WTC11 (cell line): Measurements from ENCODE around the gene TNFSF13B. TPM values are rescaled to one million over a fixed set of nuclear protein-coding genes. Genes with fewer than 3 reads are reported as not detected.

Experiments used
- ATAC-seq: fragments of 200-7000 bp; cut with Tn5 transposase; 2 replicates; pipeline ENCODE4 v1.10.0; 2021; ENCODE audit warnings: mild to moderate bottlenecking, moderate library complexity
- CTCF ChIA-PET: fragments of 300-600 bp; sonication (Branson Sonifier 250); formaldehyde crosslinking; loops from one replicate; lab custom pipeline; 2021; ENCODE audit warnings: antibody characterized with exemption; lab: Charles Lee
- POLR2A ChIA-PET: fragments of 350-600 bp; sonication (Branson Sonifier 250); formaldehyde crosslinking; loops from one replicate; lab custom pipeline; 2021; ENCODE audit warnings: antibody characterized with exemption; lab: Charles Lee
- DNase-seq: peaks from one replicate; pipeline ENCODE4 v3.0.0; 2021; ENCODE audit warnings: low spot score
- H3K27ac Mint-ChIP-seq: 2 replicates; pipeline ENCODE4 v1.8.0; 2021; ENCODE audit warnings: mixed read lengths
- H3K27me3 Mint-ChIP-seq: 2 replicates; pipeline ENCODE4 v1.8.0; 2021; ENCODE audit warnings: low read depth, mild to moderate bottlenecking, moderate library complexity, mixed read lengths
- H3K36me3 Mint-ChIP-seq: 2 replicates; pipeline ENCODE4 v1.8.0; 2021; ENCODE audit warnings: mixed read lengths
- H3K4me1 Mint-ChIP-seq: 2 replicates; pipeline ENCODE4 v1.8.0; 2022; ENCODE audit warnings: mixed read lengths
- H3K4me3 Mint-ChIP-seq: 2 replicates; pipeline ENCODE4 v1.8.0; 2021; ENCODE audit warnings: mild to moderate bottlenecking, moderate library complexity, mixed read lengths
- H3K9me3 Mint-ChIP-seq: 2 replicates; pipeline ENCODE4 v1.8.0; 2021; ENCODE audit warnings: mixed read lengths
- CREB1 ChIP-seq: sonication (generic); formaldehyde crosslinking; IDR thresholded peaks from 2 replicates; pipeline ENCODE4 v1.8.0; 2023; ENCODE audit warnings: mild to moderate bottlenecking, missing genetic modification reagents
- EMX1 ChIP-seq: fragments of 250-450 bp; sonication (Bioruptor Pico); IDR thresholded peaks from 2 replicates; pipeline ENCODE4 v1.8.0; 2021; ENCODE audit warnings: mild to moderate bottlenecking
- ETV6 ChIP-seq: sonication (generic); formaldehyde crosslinking; IDR thresholded peaks from 2 replicates; pipeline ENCODE4 v1.8.1; 2022; ENCODE audit warnings: mild to moderate bottlenecking, missing genetic modification reagents
- GABPB1 ChIP-seq: sonication (generic); formaldehyde crosslinking; IDR thresholded peaks from 2 replicates; pipeline ENCODE4 v1.8.1; 2023; ENCODE audit warnings: mild to moderate bottlenecking, missing genetic modification reagents
- GRHL2 ChIP-seq: fragments of 250-450 bp; sonication (Bioruptor Pico); IDR thresholded peaks from 2 replicates; pipeline ENCODE4 v1.8.0; 2022; ENCODE audit warnings: mild to moderate bottlenecking, moderate library complexity; ENCODE audit not compliant: insufficient replicate concordance, severe bottlenecking
- IRF2 ChIP-seq: sonication (generic); formaldehyde crosslinking; IDR thresholded peaks from 2 replicates; pipeline ENCODE4 v1.8.0; 2022; ENCODE audit warnings: low read depth, missing genetic modification reagents, borderline replicate concordance
- NR3C1 ChIP-seq: sonication (generic); formaldehyde crosslinking; conservative IDR thresholded peaks from 2 replicates; pipeline ENCODE4 v1.8.1; 2023; ENCODE audit warnings: low read depth, mild to moderate bottlenecking, missing genetic modification reagents
- RELA ChIP-seq: sonication (generic); formaldehyde crosslinking; IDR thresholded peaks from 2 replicates; pipeline ENCODE4 v1.8.1; 2022; ENCODE audit warnings: missing genetic modification reagents, mild to moderate bottlenecking, borderline replicate concordance
- SMAD4 ChIP-seq: sonication (generic); formaldehyde crosslinking; IDR thresholded peaks from 2 replicates; pipeline ENCODE4 v1.8.0; 2022; ENCODE audit warnings: mild to moderate bottlenecking, missing genetic modification reagents
- total RNA-seq: library from RNA; stranded (reverse); gene quantifications from 3 replicates; pipeline ENCODE4 v1.2.3, GENCODE V29; 2021
- TF ChIP-seq, protein P1 (sequence below): sonication (generic); formaldehyde crosslinking; IDR thresholded peaks from 2 replicates; pipeline ENCODE4 v1.8.1; 2022; ENCODE audit warnings: low read depth, mild to moderate bottlenecking, moderate library complexity, missing genetic modification reagents, borderline replicate concordance
- TF ChIP-seq, protein P2 (sequence below): fragments of 250-450 bp; sonication (Bioruptor Pico); IDR thresholded peaks from 2 replicates; pipeline ENCODE4 v1.9.0; 2021; ENCODE audit warnings: mild to moderate bottlenecking, borderline replicate concordance
- TF ChIP-seq, protein P3 (sequence below): sonication (generic); formaldehyde crosslinking; IDR thresholded peaks from 2 replicates; pipeline ENCODE4 v1.8.0; 2022; ENCODE audit warnings: missing genetic modification reagents
- TF ChIP-seq, protein P4 (sequence below): sonication (generic); formaldehyde crosslinking; conservative IDR thresholded peaks from 2 replicates; pipeline ENCODE4 v1.8.1; 2022; ENCODE audit warnings: mild to moderate bottlenecking, missing genetic modification reagents
- TF ChIP-seq, protein P5 (sequence below): fragments of 250-450 bp; sonication (Bioruptor Pico); IDR thresholded peaks from 2 replicates; pipeline ENCODE4 v1.8.0; 2021; ENCODE audit warnings: mild to moderate bottlenecking
- TF ChIP-seq, protein P6 (sequence below): sonication (generic); formaldehyde crosslinking; IDR thresholded peaks from 2 replicates; pipeline ENCODE4 v1.8.0; 2022; ENCODE audit warnings: mild to moderate bottlenecking, missing genetic modification reagents
- TF ChIP-seq, protein P7 (sequence below): sonication (generic); formaldehyde crosslinking; conservative IDR thresholded peaks from 2 replicates; pipeline ENCODE4 v1.8.1; 2023; ENCODE audit warnings: mild to moderate bottlenecking, low read depth, missing genetic modification reagents, moderate library complexity

Gene TNFSF13B
- total RNA-seq, 1 experiment from 2014 or later: 0.39 TPM

DNA sequence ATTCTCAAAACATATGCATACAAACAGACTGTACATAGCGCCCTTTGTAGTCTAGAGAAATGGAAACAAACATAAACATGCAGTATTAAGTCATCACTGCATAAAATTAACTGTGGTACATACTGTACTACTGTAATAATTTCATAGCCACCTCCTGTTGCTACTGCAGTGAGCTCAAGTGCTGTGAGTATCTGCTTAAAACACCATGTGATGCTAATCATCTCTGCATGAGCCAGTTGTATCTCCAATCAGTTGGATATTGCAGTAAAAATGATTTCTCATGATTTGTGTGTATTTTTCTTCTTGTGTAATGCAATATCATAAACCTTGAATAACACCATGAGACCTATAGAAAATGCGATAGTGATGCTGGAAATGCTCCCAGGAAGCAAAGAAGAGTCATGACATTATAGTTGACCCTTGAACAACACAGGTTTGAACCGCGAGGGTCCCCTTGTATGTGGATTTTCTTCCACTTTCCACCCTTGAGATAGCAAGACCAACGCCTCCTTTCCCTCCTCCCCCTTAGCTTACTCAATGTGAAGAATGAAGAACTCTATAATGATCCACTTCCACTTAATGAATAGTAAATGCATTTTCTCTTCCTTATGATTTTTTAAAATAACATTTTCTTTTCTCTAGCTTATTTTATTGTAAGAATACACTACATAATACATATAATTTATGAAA is 4.1 kb downstream of the TNFSF13B start (continued):
- TF ChIP-seq, protein P1, sequence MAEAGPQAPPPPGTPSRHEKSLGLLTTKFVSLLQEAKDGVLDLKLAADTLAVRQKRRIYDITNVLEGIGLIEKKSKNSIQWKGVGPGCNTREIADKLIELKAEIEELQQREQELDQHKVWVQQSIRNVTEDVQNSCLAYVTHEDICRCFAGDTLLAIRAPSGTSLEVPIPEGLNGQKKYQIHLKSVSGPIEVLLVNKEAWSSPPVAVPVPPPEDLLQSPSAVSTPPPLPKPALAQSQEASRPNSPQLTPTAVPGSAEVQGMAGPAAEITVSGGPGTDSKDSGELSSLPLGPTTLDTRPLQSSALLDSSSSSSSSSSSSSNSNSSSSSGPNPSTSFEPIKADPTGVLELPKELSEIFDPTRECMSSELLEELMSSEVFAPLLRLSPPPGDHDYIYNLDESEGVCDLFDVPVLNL (CRISPR knock-in tag): no peak
- TF ChIP-seq EMX1: no peak
- TF ChIP-seq, protein P2, sequence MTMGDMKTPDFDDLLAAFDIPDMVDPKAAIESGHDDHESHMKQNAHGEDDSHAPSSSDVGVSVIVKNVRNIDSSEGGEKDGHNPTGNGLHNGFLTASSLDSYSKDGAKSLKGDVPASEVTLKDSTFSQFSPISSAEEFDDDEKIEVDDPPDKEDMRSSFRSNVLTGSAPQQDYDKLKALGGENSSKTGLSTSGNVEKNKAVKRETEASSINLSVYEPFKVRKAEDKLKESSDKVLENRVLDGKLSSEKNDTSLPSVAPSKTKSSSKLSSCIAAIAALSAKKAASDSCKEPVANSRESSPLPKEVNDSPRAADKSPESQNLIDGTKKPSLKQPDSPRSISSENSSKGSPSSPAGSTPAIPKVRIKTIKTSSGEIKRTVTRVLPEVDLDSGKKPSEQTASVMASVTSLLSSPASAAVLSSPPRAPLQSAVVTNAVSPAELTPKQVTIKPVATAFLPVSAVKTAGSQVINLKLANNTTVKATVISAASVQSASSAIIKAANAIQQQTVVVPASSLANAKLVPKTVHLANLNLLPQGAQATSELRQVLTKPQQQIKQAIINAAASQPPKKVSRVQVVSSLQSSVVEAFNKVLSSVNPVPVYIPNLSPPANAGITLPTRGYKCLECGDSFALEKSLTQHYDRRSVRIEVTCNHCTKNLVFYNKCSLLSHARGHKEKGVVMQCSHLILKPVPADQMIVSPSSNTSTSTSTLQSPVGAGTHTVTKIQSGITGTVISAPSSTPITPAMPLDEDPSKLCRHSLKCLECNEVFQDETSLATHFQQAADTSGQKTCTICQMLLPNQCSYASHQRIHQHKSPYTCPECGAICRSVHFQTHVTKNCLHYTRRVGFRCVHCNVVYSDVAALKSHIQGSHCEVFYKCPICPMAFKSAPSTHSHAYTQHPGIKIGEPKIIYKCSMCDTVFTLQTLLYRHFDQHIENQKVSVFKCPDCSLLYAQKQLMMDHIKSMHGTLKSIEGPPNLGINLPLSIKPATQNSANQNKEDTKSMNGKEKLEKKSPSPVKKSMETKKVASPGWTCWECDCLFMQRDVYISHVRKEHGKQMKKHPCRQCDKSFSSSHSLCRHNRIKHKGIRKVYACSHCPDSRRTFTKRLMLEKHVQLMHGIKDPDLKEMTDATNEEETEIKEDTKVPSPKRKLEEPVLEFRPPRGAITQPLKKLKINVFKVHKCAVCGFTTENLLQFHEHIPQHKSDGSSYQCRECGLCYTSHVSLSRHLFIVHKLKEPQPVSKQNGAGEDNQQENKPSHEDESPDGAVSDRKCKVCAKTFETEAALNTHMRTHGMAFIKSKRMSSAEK (CRISPR knock-in tag): no peak
- no peak for TF ChIP-seq IRF2 (CRISPR knock-in tag)
- no peak for TF ChIP-seq GRHL2 (CRISPR knock-in tag)
- no peak for TF ChIP-seq NR3C1 (CRISPR knock-in tag)
- TF ChIP-seq, protein P3, sequence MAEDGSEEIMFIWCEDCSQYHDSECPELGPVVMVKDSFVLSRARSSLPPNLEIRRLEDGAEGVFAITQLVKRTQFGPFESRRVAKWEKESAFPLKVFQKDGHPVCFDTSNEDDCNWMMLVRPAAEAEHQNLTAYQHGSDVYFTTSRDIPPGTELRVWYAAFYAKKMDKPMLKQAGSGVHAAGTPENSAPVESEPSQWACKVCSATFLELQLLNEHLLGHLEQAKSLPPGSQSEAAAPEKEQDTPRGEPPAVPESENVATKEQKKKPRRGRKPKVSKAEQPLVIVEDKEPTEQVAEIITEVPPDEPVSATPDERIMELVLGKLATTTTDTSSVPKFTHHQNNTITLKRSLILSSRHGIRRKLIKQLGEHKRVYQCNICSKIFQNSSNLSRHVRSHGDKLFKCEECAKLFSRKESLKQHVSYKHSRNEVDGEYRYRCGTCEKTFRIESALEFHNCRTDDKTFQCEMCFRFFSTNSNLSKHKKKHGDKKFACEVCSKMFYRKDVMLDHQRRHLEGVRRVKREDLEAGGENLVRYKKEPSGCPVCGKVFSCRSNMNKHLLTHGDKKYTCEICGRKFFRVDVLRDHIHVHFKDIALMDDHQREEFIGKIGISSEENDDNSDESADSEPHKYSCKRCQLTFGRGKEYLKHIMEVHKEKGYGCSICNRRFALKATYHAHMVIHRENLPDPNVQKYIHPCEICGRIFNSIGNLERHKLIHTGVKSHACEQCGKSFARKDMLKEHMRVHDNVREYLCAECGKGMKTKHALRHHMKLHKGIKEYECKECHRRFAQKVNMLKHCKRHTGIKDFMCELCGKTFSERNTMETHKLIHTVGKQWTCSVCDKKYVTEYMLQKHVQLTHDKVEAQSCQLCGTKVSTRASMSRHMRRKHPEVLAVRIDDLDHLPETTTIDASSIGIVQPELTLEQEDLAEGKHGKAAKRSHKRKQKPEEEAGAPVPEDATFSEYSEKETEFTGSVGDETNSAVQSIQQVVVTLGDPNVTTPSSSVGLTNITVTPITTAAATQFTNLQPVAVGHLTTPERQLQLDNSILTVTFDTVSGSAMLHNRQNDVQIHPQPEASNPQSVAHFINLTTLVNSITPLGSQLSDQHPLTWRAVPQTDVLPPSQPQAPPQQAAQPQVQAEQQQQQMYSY (CRISPR knock-in tag): no peak
- TF ChIP-seq GABPB1 (CRISPR knock-in tag): no peak

DNA sequence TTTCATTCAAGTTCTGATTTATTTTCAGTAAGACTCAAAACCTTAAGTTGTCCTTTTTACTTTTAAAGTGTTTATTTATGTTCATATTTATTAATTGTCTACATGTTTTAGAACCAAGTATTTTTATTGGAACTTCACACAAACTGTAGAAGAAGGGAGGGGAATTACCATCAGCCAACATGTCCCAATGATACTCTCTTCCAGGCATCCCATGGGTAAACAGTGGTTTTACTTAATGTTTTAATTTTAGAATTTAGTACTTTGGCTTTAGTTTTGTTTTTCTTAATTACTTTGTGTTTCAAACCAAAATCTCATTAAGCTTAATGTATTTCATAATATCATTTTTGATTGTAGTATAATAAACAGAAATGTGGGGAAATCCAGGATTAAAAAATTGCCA is 5.2 kb downstream of the TNFSF13B start:
- ATAC-seq (no peak), DNase-seq (no peak)
- Mint-ChIP-seq H3K4me3 (no peak overlapping the region), H3K27me3 (no peaks in the 10 kb centered on the region), H3K4me1 (peaks cover 14% of the 10 kb centered on the region), H3K9me3 (peaks cover 6% of the 10 kb centered on the region), H3K27ac (no peak overlapping the region), H3K36me3 (no peaks in the 10 kb centered on the region)
- TF ChIP-seq, protein P4, sequence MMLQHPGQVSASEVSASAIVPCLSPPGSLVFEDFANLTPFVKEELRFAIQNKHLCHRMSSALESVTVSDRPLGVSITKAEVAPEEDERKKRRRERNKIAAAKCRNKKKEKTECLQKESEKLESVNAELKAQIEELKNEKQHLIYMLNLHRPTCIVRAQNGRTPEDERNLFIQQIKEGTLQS: no peak
- TF ChIP-seq RELA (CRISPR knock-in tag): no peak
- TF ChIP-seq SMAD4 (CRISPR knock-in tag): no peak
- TF ChIP-seq CREB1 (CRISPR knock-in tag): no peak
- TF ChIP-seq ETV6 (CRISPR knock-in tag): no peak
- TF ChIP-seq, protein P5, sequence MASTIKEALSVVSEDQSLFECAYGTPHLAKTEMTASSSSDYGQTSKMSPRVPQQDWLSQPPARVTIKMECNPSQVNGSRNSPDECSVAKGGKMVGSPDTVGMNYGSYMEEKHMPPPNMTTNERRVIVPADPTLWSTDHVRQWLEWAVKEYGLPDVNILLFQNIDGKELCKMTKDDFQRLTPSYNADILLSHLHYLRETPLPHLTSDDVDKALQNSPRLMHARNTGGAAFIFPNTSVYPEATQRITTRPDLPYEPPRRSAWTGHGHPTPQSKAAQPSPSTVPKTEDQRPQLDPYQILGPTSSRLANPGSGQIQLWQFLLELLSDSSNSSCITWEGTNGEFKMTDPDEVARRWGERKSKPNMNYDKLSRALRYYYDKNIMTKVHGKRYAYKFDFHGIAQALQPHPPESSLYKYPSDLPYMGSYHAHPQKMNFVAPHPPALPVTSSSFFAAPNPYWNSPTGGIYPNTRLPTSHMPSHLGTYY (CRISPR knock-in tag): no peak
- TF ChIP-seq, protein P6, sequence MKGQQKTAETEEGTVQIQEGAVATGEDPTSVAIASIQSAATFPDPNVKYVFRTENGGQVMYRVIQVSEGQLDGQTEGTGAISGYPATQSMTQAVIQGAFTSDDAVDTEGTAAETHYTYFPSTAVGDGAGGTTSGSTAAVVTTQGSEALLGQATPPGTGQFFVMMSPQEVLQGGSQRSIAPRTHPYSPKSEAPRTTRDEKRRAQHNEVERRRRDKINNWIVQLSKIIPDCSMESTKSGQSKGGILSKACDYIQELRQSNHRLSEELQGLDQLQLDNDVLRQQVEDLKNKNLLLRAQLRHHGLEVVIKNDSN (CRISPR knock-in tag): no peak
- TF ChIP-seq NR3C1 (CRISPR knock-in tag): no peak
- TF ChIP-seq, protein P7, sequence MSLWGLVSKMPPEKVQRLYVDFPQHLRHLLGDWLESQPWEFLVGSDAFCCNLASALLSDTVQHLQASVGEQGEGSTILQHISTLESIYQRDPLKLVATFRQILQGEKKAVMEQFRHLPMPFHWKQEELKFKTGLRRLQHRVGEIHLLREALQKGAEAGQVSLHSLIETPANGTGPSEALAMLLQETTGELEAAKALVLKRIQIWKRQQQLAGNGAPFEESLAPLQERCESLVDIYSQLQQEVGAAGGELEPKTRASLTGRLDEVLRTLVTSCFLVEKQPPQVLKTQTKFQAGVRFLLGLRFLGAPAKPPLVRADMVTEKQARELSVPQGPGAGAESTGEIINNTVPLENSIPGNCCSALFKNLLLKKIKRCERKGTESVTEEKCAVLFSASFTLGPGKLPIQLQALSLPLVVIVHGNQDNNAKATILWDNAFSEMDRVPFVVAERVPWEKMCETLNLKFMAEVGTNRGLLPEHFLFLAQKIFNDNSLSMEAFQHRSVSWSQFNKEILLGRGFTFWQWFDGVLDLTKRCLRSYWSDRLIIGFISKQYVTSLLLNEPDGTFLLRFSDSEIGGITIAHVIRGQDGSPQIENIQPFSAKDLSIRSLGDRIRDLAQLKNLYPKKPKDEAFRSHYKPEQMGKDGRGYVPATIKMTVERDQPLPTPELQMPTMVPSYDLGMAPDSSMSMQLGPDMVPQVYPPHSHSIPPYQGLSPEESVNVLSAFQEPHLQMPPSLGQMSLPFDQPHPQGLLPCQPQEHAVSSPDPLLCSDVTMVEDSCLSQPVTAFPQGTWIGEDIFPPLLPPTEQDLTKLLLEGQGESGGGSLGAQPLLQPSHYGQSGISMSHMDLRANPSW (CRISPR knock-in tag): no peak
- ChIA-PET CTCF (no interaction called here), POLR2A (no interaction called here)
